ENCODE data around the gene NRXN2.
"Not testable (repeated sequence)": the region's sequence is repeated elsewhere in the genome, so short reads cannot be mapped to it uniquely, and the experiment has no call there.

The NRXN2 gene

GRCh38 chr11:64601605-64602465 lies 121.2 kb downstream of the NRXN2 start:
- DNase-seq = no peak

GRCh38 chr11:64600281-64600992 lies 122.6 kb downstream of the NRXN2 start:
- DNase-seq = no peak

- no peak for DNase-seq
Observed at GRCh38 chr11:64599698-64600211, 123.2 kb downstream of the NRXN2 start.

- no peak for DNase-seq
Observed at GRCh38 chr11:64598797-64599697, 124.0 kb downstream of the NRXN2 start.

- no peak for DNase-seq
Observed at GRCh38 chr11:64598106-64598796, 124.7 kb downstream of the NRXN2 start.

- no peak for DNase-seq
Observed at GRCh38 chr11:64597671-64598101, 125.3 kb downstream of the NRXN2 start.

GRCh38 chr11:64595922-64596321 lies 127.1 kb downstream of the NRXN2 start:
- DNase-seq = not testable (repeated sequence)

- DNase-seq = no peak
Observed at GRCh38 chr11:64594159-64594939, 128.6 kb downstream of the NRXN2 start.

GRCh38 chr11:64593156-64594105 lies 129.6 kb downstream of the NRXN2 start:
- DNase-seq = no peak

GRCh38 chr11:64592656-64593055 lies 130.3 kb downstream of the NRXN2 start:
- no peak for DNase-seq

- DNase-seq = no peak
Observed at GRCh38 chr11:64592234-64592615, 130.8 kb downstream of the NRXN2 start.

- DNase-seq = no peak
Observed at GRCh38 chr11:64591257-64592233, 131.5 kb downstream of the NRXN2 start.

GRCh38 chr11:64590763-64591221 lies 132.2 kb downstream of the NRXN2 start, which contains the start of gene SLC22A12:
Gene SLC22A12 (plus strand): TSS chr11:64591220. CDS start chr11:64591557, 337 bp downstream.
- DNase-seq = no peak

GRCh38 chr11:64588701-64589100 lies 134.3 kb downstream of the NRXN2 start:
- no peak for DNase-seq

- DNase-seq = no peak
Observed at GRCh38 chr11:64586366-64586765, 136.6 kb downstream of the NRXN2 start.

- DNase-seq = no peak
Observed at GRCh38 chr11:64585150-64585549, 137.8 kb downstream of the NRXN2 start.

- no peak for DNase-seq
Observed at GRCh38 chr11:64583296-64584262, 139.4 kb downstream of the NRXN2 start.

Measured in activated CD8-positive, alpha-beta memory T cell treated with anti-CD3 and anti-CD28 coated beads for 24 hours (primary cell).